Skin of body (tissue), 2 donors: ENCODE data around the gene FKBP5. TPM values are rescaled to one million over a fixed set of nuclear protein-coding genes. Genes with fewer than 3 reads are reported as not detected.
"Not testable (repeated sequence)": the region's sequence is repeated elsewhere in the genome, so short reads cannot be mapped to it uniquely, and the experiment has no call there.

Experiments
- DNase-seq: peaks from one replicate; lab custom pipeline; 2025; lab: John Stamatoyannopoulos, UW
- total RNA-seq: library from RNA; depleted of rRNA; stranded (reverse); fragments of >200 nt; gene quantifications from one replicate; pipeline ENCODE4 v1.2.3, GENCODE V29; 2014

FKBP5 gene
- total RNA-seq, 1 donor from 2014 or later: 10.3 TPM

GRCh38 chr6:35589904-35590303 lies 98.8 kb downstream of the FKBP5 start:
- no peak for DNase-seq

- DNase-seq: no peak
Measured at GRCh38 chr6:35589201-35589739, 99.4 kb downstream of the FKBP5 start.

- DNase-seq: no peak
Measured at GRCh38 chr6:35587167-35587566, 101.5 kb downstream of the FKBP5 start.

DNA sequence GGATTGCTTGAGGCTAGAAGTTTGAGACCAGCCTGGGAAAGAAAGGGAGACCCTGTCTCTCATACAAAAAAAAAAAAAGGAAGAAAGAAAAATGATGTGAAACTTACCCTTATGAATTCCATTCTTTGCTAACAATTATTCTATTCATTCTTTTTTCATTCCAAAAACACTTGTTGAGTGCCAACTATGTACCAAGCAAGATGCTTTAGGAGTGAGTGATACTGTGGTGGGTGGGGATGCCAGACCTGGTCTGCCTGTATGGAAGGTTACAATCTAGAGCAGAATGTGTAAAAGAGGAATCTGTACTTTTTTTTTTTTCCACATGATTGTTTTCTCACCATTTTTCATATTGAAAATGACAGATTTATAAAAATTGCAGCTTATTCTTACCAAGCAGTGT lies 102.2 kb downstream of the FKBP5 start:
- DNase-seq: no peak

GRCh38 chr6:35585658-35586057 lies 103.1 kb downstream of the FKBP5 start:
- no peak for DNase-seq

GRCh38 chr6:35583893-35584688 lies 104.6 kb downstream of the FKBP5 start:
- DNase-seq: peak; percentile 76

DNA sequence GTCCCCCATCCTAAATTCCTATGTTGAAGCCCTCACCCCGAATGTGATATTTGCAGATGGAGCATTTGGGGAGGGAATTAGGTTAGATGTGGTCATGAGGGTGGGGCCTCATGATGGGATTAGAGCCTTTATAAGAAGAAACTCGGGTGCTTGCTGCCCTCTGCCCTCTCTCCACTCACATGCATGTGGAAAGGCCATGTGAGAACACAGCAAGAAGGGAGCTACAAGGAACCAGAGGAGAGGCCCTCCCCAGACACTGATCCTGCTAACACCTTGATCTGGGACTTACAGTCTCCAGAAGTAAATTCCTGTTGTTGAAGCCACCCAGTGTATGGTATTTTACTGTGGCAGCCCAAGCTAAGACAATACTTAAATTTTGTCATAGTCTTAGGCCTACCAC lies 106.4 kb downstream of the FKBP5 start:
- no peak for DNase-seq

GRCh38 chr6:35581633-35582032 lies 107.1 kb downstream of the FKBP5 start:
- DNase-seq: no peak

DNA sequence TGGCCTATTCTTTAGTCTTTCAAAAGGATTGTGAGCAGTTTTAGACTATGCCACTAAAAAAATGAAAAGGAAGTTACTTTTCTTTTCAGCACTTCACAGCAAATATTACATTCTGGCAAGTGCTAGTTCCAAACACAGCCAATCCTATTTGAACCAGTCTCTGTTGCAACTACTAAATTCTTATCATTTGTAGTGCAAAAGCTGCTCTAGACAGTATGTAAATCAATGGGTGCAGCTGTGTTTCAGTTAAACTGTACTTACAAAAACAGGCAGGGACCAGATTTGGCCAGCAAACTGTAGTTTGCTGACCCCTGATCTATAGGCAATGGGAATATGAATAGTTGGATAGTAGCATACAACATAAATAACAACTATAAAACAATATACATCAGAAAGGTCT lies 107.9 kb downstream of the FKBP5 start:
- no peak for DNase-seq

DNA sequence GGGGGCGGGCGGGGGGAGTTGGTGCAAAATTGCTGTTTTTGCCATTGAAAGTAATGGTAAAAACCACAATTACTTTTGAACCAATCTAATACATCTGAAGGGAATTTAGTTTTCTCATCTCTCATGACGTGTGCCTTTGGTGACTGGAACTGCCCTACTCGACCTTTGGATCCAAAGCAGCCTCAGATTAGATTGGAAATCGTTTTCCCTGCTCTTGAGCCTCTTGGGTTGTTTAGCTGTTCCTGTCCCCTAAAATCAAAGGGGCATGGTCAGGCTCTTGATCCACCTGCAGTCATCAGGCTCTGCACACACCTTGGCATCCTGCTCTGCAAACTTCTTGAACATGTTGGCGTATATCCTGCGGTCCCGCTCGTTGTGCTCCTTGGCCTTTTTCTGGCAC lies 112.0 kb downstream of the FKBP5 start:
- no peak for DNase-seq

- no peak for DNase-seq
Measured at GRCh38 chr6:35573495-35574110, 115.1 kb downstream of the FKBP5 start.

DNA sequence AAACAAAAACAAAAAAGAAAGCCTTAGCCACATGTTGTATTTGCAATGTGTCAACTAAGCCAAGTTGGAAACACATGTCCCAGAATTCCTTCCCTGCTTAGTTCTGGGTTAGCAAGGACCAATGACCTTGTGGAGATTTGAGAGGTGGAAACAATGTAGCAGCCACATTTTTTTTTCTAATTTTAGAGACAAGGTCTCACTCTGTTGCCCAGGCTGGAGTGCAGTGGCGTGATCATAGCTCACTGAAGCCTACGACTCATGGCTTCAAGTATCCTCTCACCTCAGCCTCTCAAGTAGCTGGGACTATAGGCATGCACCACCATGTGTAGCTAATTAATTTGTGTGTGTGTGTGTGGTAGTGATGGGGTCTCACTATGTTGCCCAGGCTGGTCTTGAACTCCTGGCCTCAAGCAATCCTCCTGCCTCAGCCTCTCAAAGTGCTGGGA lies 117.8 kb downstream of the FKBP5 start:
- DNase-seq: not testable (repeated sequence)

DNA sequence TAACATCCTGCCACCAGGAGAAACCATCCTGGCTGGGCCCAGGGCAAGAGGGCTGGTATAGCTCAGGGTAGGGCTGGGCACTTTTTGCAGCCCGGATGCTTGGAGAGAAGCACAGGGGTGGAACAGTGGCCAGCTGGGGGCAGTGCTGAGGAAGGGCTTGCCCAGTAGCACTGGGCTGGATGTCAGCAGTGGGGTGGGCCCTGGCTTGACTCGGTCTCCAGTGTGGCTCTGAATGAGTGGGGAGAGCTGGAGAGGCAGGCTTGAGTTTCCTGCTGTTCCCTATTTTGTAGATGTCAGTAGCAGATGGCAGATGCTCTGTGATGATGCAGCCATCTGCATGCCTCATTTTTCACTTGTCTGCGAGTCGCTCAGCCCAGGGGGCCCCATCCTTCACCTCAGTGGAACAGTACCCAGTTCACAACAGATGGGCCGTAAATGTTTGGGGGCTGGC lies 119.7 kb downstream of the FKBP5 start:
- DNase-seq: no peak

DNA sequence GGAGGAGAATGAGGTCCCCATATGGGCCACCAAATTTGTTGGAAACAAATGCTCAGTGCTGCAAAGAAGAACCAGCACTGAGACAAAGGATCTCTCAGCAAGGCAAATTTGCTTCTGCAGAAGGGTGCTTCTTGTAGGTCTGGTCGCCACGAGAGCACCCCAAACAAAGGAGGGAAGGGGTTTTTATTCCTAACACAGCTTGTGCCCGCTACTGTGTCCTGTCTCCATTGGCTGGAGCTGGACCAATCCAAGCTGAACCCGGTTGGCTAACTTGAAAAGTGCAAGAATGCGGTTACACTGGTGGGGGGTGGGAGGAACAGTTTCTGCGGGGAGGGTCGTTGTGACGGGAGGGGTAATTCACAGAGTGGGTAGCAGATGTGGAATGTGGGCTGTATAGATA lies 121.9 kb downstream of the FKBP5 start:
- DNase-seq: no peak

GRCh38 chr6:35564733-35565132 lies 124.0 kb downstream of the FKBP5 start:
- DNase-seq: no peak

- no peak for DNase-seq
Measured at GRCh38 chr6:35562060-35562459, 126.7 kb downstream of the FKBP5 start.

DNA sequence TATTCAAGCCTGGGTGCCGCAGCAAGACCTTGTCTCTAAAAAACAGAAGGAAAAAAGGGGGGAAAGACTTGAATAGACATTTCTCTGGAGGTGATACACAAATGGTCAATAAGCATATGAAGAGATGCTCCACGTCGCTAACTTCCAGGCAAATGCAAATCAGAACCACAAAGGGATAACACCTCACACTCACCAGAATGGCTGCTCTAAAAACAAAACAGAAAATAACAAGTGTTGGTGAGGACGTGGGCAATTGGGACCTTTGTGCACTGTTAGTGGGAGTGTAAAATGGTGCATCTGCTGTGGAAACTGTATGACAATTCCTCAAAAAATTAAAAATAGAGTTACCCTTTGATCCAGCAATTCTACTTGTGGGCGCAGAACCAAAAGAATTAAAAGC lies 127.6 kb downstream of the FKBP5 start:
- DNase-seq: no peak

DNA sequence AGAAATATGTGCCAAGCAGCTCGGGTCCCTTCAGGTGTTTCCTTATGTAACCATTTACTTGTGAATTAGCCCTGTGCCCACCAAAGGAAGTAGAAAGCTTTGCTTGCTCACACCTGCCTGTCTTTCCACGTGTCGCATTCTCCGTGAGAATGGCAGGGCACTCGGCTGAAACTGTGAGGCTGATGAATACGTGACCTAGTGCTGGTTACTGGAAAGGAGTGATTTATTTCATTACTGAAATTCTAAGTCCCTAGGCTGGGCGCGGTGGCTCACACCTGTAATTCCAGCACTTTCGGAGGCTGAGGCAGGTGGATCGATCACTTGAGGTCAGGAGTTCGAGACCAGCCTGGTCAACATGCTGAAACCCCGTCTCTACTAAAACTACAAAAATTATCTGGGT lies 130.1 kb downstream of the FKBP5 start:
- DNase-seq: no peak

DNA sequence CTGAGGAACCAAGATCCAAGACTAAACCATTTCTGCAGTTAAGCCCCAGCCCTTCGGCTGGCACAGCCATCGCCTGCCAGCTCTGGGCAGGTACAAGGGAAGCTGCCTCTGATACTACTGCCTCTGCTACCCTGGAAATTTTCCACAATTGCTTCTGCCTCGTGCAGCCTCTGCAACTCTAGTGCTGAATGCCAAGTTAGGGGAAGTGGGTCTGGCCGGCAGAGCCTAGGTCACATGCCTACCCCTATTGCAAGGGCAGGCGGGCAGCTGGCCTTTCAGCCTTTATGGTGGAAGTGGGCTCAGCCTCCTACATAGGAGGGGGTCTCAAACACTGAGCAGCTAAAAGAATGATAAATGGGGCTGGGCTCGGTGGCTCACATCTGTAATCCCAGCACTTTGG lies 131.5 kb downstream of the FKBP5 start:
- DNase-seq: no peak

DNA sequence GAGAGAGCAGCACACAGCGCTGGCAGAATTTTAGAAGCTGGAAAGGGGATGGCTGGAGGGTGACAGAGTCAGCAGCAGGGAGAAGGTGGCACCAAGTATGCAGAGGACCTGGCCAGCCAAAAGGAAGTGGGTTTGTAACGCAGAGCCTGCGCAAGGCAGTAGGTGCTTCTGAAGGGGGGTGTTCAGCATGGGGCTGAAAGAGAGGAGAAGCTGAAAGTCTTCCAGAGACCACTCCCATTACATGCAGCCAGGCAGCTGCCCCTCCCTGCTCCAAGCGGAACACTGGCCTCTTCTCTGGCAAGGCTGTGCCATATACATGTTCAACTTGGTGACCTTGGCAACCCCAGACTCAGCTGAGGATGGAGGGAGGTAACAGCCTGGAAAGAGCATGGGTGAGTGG lies 133.9 kb downstream of the FKBP5 start:
- DNase-seq: no peak

DNA sequence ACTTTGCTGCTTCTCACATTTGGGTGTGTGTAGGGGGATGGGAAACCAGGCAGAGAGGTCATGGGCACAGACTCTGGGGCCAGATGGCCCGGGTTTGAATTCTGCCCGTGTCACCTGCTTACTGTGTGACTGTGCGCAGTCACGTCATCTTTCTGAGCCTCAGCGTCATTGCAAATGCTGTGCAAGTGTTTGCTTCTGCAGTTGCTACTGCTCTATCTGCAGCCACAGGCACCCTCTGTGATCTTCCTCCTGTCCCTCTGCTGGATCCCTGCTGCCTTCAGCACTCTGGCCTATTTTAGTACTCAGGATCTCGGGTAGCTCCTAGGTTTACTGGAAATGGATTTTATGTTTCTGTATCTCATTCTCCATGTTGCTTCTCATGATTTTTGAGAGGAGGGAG lies 135.4 kb downstream of the FKBP5 start:
- no peak for DNase-seq

- DNase-seq: no peak
Measured at GRCh38 chr6:35552285-35552917, 136.3 kb downstream of the FKBP5 start.
